Kidney (tissue), 14 donors: ENCODE results near the gene CLDN6. TPM values are rescaled to one million over a fixed set of nuclear protein-coding genes. Genes with fewer than 3 reads are reported as not detected.

Experiments used
- DNase-seq, 5 donors: peaks; one replicate each; pipeline ENCODE4 v3.0.0-alpha.2; 2013 to 2020
- FAIRE-seq: peaks from 2 replicates; lab custom pipeline; 2012; peaks lifted over from hg19 to GRCh38; lab: Jason Lieb, UNC
- H3K27ac ChIP-seq, 2 donors: one replicate each; pipeline ENCODE4 v1.7.0; 2013; ENCODE audit warnings: low read depth in 2 of 2, low read length in 2 of 2, inconsistent platforms in 1 of 2
- H3K27me3 ChIP-seq: one replicate; pipeline ENCODE4 v1.7.1; 2013; ENCODE audit warnings: low read length, inconsistent platforms; ENCODE audit not compliant: control insufficient read depth, insufficient read depth
- H3K36me3 ChIP-seq, 3 donors: one replicate each; pipeline versions ENCODE4 v1.7.0 to v1.7.1; 2013; ENCODE audit warnings: low read length in 3 of 3, control low read depth in 1 of 3, inconsistent platforms in 1 of 3; ENCODE audit not compliant: insufficient read depth in 3 of 3, control insufficient read depth in 2 of 3
- H3K4me1 ChIP-seq, 3 donors: one replicate each; pipeline versions ENCODE4 v1.7.0 to v1.7.1; 2013; ENCODE audit warnings: low read length in 3 of 3, inconsistent platforms in 1 of 3, low read depth in 1 of 3; ENCODE audit not compliant: control insufficient read depth in 2 of 3, insufficient read depth in 2 of 3
- H3K4me3 ChIP-seq, 3 donors: one replicate each; pipeline versions ENCODE4 v1.7.0 to v1.8.1; 2013; ENCODE audit warnings: low read length in 3 of 3, control low read depth in 1 of 3, inconsistent platforms in 1 of 3
- H3K9ac ChIP-seq, 3 donors: one replicate each; pipeline versions ENCODE4 v1.7.0 to v1.7.1; 2013; ENCODE audit warnings: low read length in 3 of 3, control low read depth in 1 of 3, inconsistent platforms in 1 of 3
- H3K9me3 ChIP-seq, 3 donors: one replicate each; pipeline versions ENCODE4 v1.7.0 to v1.7.1; 2013; ENCODE audit warnings: low read length in 3 of 3, control low read depth in 1 of 3, inconsistent platforms in 1 of 3; ENCODE audit not compliant: control insufficient read depth in 2 of 3, insufficient read depth in 1 of 3
- CTCF ChIP-seq: IDR thresholded peaks from 3 replicates; pipeline ENCODE4 v1.5.1; 2012; ENCODE audit warnings: mild to moderate bottlenecking, moderate library complexity, borderline replicate concordance; ENCODE audit not compliant: insufficient read depth; ENCODE audit errors: extremely low read depth
- intact Hi-C: fragments of 100-400 bp; cut with DNase I; formaldehyde crosslinking; loops from one replicate; pipeline ENCODE4 v1.11.1; 2022
- polyA plus RNA-seq: library from polyadenylated mRNA; stranded (reverse); fragments of 350-450 nt; fragmentation: Illumina TruSeq; extraction: RNeasy Lipid Tissue Mini Kit (QIAGEN cat#74804); gene quantifications from one replicate; pipeline ENCODE4 v1.2.3, GENCODE V29; 2014; ENCODE audit warnings: low read depth, low replicate concordance; ENCODE audit not compliant: insufficient read depth
- total RNA-seq: library from RNA; stranded (reverse); fragmentation: NEBNext Ultra II Directional; extraction: Animal tissue kit (Norgen Biotek cat#: 25700); gene quantifications from one replicate; pipeline ENCODE4 v1.2.1, GENCODE V29; 2021
- donor health status: control.
- donor health status: control.
- donor health status: control.
- donor health status: control.
- donor health status: control.
- donor health status: DM: yes; HTN: yes; CAD: no.
- donor health status: Normal renal cell carcinoma (clear cell type).

The CLDN6 gene
- total and polyA plus RNA-seq, 2 donors from 2014 or later, result 0.47 TPM; not detected in 1

- Histone ChIP-seq H3K27me3 (peaks cover 20% of the 10 kb centered on the region), H3K36me3 (no peaks in the 10 kb centered on the region), H3K9ac (no peak overlapping the region), H3K27ac (no peak overlapping the region), H3K9me3 (no peaks in the 10 kb centered on the region), H3K4me1 (no peaks in the 10 kb centered on the region), H3K4me3 (no peak overlapping the region)
- no peak for FAIRE-seq
- TF ChIP-seq CTCF, result no peak
- intact Hi-C loops, result no loop called here
- DNase-seq, result no peak
Measured at GRCh38 chr16:3038896-3039295, 20.9 kb upstream of the CLDN6 start.

- FAIRE-seq (no peak), DNase-seq (peak in 2 of 5 donors; percentile 40 to 58)
- Histone ChIP-seq H3K9ac (no peak overlapping the region), H3K36me3 (no peaks in the 10 kb centered on the region), H3K4me3 (no peak overlapping the region), H3K4me1 (no peaks in the 10 kb centered on the region), H3K27me3 (peaks cover 17% of the 10 kb centered on the region), H3K9me3 (no peaks in the 10 kb centered on the region), H3K27ac (no peak overlapping the region)
- TF ChIP-seq CTCF, result no peak
- intact Hi-C loops, result no loop called here
Measured at GRCh38 chr16:3038256-3038655, 20.3 kb upstream of the CLDN6 start.

- H3K36me3 ChIP-seq, result no peaks in the 10 kb centered on the region
- intact Hi-C loops, result no loop called here
- H3K9me3 ChIP-seq, result no peaks in the 10 kb centered on the region
- TF ChIP-seq CTCF, result no peak
- no peak within 1 kb of the TSS for H3K27ac ChIP-seq
- H3K27me3 ChIP-seq, result peaks cover 14% of the 10 kb centered on the region
- DNase-seq, result peak in 2 of 5 donors; percentile 51 to 79
- no peaks in the 10 kb centered on the region for H3K4me1 ChIP-seq
- H3K4me3 ChIP-seq, result no peak within 1 kb of the TSS
- FAIRE-seq, result no peak
- no peak within 1 kb of the TSS for H3K9ac ChIP-seq
Measured at GRCh38 chr16:3036726-3037315, 18.8 kb upstream of the CLDN6 start, which contains the start of gene BICDL2. TSS of gene BICDL2 (minus strand) at chr16:3036944. CDS start at chr16:3035496, 1,448 bp downstream.
